NCI-H69 (cell line): ENCODE measurements around the gene PADI3.
"Not testable (repeated sequence)": the region's sequence is repeated elsewhere in the genome, so short reads cannot be mapped to it uniquely, and the experiment has no call there.

Experiments
- DNase-seq: peaks from one replicate; lab custom pipeline; 2025; lab: John Stamatoyannopoulos, UW

Gene PADI3

DNA sequence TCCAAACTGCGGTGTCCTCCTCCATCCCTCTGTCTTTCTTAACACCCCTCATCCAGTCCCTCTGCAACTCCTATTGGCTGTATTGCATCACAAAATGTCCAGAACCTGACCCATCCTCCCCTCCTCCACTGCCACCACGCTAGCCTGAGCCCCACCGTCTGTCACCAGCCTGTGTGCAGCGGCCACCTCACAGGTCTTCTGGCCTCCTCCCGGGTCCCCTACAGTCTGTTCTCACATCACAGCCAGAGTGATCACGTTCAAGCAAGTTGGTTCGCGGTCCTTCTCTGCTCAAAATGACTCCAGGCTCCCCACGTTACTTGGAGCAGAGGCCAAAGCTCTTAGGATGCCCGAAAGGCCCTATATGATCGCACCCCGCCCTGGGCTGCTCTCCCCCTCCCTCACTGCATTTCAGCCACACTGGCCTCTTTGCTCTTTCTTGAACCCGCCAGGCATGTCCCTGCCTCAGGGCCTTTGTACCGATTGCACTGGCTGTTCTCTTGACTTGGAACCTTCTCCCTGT is 56.7 kb downstream of the PADI3 start:
- no peak for DNase-seq

DNA sequence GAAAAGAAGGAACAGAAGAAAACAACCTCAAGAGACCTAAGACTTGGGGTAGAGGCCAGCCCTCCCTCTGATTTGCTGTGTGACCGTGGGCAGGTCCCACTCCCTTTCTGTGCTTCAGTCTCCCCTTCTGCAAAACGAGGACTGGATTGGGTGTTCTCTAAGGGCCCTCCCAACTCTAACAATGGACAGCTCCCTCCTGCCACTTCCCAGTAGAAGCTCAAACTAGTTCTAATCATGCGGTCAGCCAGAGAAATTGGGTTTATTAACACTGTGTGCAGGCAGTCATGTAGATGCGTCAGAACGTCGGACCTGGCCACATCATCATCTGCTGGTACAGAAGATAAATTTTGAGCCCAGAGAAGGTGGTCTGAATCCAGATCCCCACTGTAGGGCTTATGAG is 57.5 kb downstream of the PADI3 start:
- DNase-seq, result no peak

DNA sequence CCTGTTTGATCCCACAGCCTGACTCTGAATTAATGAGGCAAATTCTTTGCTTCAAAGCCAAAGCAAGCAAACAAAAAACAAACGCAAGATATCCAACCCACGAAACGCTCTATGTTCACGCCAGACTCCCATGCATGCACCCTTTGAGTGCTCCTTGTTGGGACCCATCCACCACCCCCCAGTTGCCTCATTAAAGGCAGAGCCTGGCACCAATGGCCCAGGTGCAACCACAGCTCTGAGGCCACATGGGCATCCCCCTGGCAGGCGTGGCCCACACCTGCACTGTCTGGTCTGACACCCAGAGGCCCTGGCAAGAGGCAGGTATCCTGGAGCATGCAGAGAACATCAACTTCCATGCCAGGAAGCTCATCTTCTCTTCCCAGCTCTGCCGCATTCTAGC is 58.0 kb downstream of the PADI3 start:
- no peak for DNase-seq

DNA sequence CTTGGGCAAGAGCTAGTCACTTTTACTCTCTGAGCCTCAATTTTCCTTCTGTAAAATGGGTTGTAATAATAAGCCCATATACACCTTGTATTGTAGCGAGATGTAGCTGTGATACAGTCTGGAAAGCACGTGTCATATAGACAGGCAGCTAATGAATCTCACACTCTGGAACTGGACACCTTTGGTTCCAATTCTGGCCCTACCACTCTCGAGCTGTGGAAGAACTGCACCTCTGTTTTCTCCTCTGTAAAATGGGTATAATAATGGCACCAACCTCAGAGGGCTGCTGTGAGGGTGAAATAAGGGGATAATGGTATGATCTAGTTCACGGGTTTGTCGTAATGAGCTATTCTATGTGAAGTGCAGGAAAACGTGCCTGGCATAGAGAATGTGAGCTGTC is 58.4 kb downstream of the PADI3 start:
- no peak for DNase-seq

DNA sequence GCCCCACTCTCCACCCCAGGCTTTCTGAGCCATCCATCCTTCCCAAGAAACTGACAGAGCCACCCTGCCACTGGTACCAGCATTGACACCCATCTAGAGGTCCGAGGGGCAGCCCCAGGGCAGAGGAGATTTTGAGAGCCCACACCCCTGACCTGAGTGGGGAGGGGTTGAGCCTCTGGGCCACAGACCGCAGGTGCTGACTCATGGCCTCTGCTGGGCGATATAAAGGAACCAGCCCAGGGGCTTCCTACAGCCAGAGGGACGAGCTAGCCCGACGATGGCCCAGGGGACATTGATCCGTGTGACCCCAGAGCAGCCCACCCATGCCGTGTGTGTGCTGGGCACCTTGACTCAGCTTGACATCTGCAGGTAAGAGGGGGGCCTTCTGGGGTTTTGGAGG is 59.0 kb downstream of the PADI3 start, which contains the start of gene PADI4:
Gene PADI4, plus strand, starts transcription at position 252 of the 400 bp plus-strand sequence. Its CDS starts 26 bp downstream, at position 278.
- no peak for DNase-seq

DNA sequence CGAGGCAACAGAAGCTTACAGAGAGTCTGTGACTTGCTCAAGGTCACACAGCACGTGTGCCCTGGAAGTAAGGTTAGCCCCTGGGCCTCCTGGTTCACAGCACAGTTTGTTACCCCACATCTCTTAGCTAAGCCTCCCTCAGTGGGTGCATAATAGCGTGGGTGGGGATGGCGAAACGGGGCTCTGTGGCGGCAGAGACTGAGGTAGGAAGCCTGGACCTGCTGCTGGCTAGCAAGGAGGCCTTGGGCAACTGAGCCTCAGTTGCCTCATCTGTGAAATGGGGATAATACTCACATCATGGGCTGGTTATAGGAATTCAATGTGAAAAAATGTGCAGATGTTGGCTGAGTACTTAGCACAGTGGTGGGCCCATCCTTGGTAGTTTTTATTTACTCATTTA is 59.7 kb downstream of the PADI3 start:
- no peak for DNase-seq

DNA sequence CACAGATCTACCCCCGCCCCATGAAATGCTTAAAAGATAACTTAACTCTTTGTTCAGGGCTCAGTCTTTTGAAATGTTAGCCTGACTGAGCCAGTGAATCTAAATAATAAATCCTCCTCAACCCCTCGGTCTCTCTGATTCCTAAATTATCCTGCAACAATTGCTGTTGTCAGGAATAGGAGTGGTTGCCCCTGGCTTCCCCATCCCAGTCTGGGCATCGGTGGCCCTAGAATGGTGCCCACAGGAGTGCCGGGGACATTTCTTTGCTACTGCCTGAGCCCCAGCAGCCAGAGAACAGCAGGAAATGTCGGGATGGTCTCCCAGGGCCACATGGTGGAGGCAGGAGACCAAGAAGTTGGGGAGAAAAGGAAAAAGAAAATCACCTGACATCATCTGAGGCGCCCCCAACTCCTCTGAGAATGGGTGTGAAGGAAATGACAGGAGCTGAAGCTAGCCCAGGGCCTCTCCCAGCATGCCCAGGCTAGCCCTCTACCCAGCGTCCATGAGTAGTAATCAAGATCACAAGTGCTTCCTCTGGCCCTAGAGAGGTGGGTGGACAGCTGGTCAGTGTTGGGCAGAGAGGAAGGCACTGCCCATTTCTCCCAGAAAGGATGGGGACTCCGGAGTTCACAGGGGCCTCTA is 60.6 kb downstream of the PADI3 start:
- DNase-seq, result no peak

DNA sequence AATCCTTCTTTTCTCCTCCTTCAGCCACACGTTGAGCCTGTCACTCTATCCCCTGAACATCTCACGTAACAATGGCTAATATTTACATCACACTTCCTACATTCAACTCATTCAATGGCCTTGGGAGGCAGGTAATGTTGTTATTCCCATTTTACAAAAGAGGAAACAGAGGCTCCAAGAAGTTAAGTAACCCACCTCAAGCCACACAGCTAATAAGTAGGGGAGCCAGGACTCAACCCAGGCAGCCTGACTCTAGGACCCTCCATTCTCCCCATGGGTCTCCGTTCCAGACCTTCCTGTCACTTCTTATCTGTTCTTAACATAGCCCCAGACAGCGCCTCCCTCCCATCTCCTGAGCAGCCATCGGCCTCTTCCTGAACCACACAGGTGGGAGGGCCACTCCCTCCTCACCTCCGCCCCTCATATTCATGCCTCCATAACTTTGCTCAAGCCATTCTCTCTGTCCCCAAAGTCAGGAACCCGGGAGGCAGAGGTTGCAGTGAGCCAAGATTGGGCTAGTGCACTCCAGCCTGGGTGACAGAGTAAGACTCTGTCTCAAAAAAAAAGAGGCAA is 61.3 kb downstream of the PADI3 start:
- DNase-seq, result no peak

DNA sequence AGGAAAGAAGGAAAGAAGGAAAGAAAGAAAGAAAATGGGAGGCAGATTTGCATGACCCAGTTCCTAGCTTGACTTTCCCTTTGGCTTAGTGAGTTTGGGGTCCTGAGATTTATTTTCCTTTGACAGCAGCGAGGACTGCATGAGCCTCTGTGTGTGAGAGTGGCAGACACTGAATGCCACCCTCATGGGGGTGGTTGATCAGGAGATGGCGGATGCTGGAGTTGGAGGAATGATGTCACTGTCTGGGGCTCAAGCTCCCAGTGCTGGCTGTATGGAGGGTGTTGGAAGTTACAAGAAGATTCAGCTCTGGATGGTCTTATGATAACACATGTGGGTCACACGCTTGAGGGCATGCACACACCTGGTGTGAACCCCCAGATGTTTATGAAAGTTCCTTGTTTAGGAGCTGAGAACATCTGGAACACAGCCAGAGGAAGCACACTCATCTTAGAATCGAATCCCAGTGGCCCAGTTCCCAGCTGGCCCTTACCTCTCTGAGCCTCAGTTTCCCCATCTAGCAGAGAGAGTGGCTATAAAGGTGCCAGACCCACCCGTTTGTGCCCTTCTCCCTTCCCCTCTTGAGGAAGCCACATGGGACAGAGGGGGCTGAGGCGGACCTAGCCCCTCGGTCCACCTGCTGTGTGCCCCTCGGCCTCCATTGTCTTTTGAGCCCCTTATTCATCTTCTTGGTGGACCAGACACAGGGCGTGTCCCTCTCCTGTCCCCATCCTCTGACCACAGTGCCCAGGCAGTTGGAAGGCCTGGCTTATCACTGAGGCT is 64.8 kb downstream of the PADI3 start:
- no peak for DNase-seq

DNA sequence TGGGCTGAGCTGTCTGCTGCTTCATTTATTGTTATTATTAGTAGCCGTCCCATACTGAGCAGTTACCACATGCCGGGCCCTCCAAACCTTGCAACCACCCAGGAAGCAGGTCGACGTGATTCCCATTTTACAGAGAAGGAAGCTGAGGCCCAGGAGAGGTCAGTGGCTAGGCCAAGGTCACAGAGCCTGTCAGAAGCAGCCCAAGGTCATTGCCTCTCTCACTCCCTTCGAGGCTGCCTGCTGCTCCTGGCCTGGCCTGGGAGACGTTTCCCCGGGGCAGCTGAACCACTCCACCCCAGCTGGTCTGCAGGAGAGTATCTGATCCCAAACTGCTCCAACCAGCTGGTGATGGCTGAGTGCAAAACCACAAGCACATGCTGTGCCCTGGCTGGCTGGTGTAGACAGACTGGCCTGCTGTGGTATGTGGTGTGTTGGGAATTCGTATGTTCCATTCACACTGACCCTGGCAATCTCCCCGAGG is 65.6 kb downstream of the PADI3 start:
- DNase-seq, result no peak

DNA sequence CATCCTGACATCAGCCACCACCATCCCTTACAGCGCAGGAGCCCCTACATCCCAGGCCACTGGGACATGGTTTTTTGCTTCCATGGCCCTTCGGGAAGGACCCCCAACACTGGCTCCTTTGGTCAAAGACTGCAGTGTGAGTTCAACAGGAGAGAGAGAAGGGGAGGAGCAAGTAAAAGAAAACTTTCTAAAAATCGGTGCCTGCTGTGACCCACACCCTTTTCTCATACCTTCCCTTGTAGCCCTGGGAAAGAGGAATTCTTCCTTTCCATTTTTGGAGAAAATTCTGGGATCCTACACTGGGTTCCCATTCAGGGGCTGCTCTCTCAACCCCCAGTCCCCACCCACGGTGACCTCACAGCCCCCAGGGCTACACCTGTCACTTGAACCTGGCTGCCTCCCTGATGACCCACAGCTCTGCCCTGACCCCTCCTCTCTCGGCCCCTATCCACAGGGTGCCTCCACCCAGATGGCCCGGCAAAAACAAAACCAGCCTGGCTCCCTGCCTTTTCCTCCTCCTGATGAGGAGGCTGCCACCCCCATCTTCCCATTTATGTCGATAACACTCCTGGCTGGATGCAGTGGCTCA is 66.7 kb downstream of the PADI3 start:
- no peak for DNase-seq

DNA sequence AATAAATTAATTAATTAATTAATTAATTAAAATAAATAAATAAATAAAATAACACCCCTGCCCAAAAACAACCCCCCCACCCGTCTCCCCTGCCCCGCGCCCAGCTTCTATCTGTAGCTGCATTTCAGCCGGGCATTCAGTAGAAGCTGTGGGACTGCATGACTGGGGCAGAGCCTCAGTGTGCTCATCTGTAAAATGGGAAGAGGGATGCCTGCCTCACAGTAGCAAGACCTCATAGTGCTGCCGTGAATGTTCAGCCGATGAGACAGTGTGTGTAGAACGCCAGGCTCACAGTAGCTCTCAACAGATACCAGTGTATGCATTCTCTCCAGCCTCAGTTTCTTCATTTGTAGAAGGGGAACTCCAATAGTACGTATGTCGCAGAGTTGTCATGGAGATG is 67.8 kb downstream of the PADI3 start:
- DNase-seq, result no peak

DNA sequence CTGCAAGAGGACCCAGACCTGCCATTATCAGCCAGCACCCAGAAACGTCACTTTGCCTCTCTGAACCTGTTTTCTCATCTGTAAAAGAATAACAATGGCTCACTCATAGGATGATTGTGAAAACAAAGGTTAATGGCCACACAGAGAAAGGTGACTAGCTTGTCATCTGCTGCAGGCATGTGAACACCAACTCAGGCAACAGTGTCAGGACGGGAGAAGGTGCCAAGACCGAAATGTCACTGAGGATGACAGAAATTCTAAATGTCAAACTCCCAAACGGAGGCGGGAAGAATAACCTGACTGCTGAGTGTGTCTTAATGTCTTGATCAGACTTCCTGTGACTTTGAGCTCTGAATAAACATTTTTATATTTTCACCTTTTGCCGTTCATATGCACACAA is 69.4 kb downstream of the PADI3 start:
- DNase-seq, result no peak

DNA sequence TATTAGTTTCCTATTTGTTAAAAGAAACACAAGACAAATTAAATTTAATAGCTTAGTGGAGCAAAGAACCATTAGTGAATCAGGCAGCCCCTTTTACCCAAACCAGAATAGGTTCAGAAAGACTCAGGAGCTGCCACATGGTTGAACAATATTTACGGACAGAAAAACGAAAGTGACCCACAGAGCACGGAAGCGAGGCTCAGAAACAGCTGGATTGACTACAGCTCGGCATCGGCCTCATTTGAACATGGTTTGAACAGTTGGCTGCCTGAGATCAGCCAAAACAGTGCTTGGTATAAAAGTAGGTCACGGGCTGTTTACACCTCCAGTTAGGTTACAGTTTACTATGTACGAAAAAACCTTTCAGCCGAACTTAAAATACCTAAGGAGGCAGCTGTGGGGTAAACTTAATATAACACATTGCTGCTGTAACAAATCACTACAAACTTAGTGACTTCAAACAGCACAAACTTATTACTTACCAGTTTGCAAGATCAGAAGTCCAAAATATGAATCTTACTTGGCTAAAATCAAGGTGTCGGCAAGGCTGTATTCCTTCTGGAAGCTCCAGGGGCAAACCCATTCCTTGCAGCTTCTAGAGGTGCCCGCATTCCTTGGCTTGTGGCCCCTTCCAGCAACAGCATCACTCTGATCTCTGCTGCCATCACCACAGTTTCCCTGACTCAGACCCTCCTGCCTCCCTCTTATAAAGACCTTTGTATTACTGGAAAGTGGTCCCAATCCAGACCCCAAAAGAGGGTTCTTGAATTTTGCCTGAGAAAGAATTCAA is 70.9 kb downstream of the PADI3 start:
- no peak for DNase-seq

DNA sequence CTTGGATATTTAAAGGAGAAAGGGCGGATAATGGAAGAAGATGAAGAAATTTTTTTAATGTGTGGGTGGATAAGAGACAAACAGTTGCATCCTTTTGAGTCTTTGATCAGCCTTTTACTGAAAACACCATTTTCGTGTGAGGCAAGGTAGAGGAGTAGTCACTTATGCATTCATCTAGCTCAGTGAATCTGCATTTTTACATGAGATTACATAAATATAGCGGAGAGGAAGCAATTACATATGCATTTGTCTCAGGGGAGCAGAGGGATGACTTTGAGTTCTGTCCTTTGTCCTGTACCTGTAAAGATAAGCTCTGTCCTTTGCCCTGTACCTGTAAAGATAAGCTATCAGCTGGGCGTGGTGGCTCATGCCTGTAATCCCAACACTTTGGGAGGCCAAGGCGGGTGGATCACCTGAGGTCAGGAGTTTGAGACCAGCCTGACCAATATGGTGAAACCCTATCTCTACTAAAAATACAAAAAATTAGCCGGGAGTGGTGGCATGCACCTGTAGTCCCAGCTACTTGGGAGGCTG is 73.0 kb downstream of the PADI3 start:
- not testable (repeated sequence) for DNase-seq

DNA sequence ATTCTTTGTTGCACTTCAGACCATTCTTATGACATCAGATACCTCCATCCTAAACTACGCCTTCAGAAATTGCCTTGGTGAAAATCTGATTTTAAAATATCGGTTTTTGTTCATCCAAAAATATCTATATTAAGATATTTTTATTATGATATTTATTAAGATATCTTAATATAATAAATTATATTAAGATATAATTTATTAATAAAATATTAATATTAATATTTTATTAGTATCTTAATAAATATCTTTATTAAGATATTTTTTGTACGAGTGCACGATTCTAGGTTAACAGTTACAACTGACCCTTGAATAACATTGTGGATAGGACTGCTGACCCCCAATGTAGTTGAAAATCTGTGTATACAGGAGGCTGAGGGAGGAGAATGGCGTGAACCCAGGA is 80.0 kb downstream of the PADI3 start:
- no peak for DNase-seq

DNA sequence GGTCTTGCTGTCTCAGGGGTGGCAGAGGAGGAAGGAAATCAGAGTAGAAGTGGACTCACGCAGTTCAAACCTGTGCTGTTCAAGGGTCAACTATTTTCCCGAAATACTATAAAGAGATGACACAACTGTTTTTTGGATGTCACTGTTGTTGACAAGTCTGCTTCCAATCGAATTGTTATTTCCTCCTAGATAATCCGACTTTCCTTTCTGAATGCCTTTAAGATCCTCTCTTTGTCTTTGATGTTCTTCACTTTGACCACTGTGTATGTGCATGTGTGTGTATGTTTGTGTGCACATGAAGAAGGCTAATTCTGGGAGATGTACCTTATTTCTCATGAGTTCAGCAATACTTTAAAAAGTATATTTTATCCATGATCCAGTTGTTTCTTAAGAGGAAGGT is 80.7 kb downstream of the PADI3 start:
- DNase-seq, result no peak

DNA sequence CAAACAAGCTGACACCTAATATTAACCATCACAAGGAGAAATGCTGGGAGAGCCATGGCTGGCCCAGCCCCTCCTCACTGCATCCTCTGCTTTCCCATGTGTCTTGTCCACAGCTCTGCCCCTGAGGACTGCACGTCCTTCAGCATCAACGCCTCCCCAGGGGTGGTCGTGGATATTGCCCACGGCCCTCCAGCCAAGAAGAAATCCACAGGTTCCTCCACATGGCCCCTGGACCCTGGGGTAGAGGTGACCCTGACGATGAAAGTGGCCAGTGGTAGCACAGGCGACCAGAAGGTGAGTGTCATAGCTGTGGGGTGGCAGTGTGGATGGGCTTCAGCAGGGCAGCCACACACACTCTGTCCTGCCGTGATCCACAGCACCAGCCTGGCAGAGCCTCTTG is 82.0 kb downstream of the PADI3 start:
- no peak for DNase-seq

DNA sequence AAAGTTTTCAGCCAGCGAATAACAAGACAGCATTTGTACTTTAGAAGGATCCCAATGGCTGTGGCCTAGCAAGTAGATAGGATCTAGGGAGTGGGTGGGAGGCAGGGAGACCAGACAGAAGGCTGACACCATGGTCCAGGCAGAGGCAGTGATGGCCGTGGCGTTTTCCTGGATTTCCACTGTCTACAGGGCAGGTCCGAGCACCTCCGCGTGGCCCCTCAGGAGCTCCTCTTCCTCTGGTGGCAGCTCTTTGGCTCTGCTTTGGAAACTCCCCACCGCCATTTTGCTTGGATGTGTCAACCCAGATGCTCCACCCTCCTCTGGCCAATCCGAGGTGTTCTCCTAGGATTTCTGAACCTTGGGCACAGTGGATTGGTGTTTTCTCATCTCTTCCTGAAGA is 84.2 kb downstream of the PADI3 start:
- no peak for DNase-seq
